TTC549 (cell line): Measurements from ENCODE around the gene FAM83B.
"Not testable (repeated sequence)": the region's sequence is repeated elsewhere in the genome, so short reads cannot be mapped to it uniquely, and the experiment has no call there.

Source experiments
- FAIRE-seq: peaks from 2 replicates; lab custom pipeline; 2012; peaks lifted over from hg19 to GRCh38; lab: Jason Lieb, UNC

The FAM83B gene

DNA sequence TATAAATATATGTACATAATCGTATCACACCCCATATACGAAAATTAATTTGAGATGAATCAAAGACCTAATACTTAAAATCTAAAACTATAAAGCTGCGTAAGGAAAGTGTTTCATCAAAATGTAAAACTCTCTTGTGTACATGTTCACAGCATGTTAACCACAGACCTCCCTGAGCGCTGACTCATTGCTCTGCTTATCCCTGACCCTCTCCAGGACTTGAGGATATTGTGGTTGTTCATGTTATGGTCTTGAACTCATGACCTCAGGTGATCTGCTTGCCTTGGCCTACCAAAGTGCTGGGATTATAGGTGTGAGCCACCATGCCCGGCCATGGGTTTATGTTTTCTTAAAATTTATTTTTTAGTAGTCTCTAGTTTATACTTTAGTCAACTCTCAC, 14.2 kb downstream of the FAM83B start:
- FAIRE-seq = no peak

DNA sequence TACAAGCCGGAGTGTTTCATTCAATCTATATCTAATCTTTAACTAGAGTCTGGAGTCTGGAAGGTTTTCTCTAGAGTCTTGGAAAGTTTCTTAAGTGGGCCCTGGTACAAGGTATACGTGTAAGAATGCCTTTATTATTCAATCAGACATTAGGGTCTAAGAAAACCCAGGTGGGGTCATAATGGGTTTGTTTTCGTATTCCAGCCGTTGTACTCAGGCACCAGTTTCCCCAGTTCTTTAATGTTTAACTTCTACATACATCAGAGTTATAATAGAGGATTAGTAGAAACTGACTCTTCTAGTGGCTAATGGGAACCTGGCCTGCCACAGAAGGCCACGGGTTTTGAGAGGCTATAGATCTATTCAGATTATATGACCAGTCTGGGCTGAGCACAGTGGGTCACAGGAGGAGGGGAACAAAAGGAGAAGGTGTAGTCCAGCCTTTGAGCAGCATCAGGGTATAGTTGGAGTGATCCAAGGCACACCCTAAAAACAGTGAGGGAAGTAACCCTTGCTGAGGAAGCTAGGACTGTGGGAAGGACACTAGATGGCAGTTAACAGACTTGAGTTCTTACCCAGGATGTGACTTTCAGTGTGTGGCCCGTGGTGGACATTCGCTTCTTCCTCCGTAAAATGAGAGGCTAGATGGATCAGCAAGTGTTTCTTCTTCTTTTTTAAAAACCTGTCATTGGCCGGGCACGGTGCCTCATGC, 15.5 kb downstream of the FAM83B start:
- FAIRE-seq = no peak

GRCh38 chr6:54864272-54864671, 17.7 kb downstream of the FAM83B start:
- no peak for FAIRE-seq

GRCh38 chr6:54865091-54865631, 18.6 kb downstream of the FAM83B start:
- FAIRE-seq = no peak

DNA sequence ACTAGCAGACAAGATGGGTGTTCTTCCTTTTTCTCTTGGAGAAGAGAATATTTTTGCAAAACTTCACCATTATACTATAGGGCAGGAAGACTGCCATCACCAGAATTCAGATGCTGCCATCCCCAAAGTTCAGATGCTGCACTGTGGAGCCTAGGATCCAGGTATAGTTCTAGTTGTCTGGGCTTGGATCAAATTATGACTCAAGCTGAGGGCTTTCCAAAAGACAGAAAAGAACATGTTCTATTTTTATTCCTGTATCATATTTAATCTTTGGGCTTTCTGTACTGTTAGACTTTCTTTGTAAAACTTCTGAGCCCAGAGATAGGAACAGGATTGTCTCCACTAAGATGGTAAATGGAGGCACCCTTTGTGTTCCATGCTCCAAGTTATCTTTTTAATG, 22.0 kb downstream of the FAM83B start:
- FAIRE-seq = no peak

GRCh38 chr6:54873599-54873998, 27.0 kb downstream of the FAM83B start:
- FAIRE-seq = no peak

DNA sequence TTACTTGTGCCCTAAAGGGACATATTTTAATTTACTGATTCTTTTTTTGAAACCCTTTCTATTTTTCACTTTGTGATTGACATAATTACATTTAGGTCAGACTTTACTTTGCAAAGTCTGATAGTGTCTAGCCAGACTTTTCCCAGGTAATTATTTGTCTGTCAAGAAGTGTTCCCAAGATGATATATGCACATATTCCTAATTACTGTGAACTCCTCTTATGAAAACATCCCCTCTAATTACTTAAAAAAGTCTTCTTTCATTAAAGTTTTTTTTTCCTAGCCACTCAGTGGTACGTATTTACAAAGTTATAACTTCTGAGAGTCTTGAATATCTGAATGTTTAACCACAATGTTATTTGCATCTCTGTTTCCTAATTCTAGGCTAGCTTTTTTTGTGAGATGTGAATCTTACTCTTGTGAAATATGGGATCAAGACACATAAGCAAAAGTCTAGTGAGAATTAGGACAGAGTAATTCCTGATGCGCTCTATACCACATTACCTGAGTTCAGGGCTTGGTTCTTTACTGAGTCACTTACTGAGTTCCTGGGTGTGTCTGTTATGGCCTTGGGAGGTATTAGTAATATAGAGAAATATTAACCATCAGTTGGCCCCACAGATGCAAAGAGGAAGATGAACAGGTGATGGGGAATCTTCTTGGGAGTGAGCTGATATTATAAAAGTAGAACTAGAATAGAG, 27.9 kb downstream of the FAM83B start:
- FAIRE-seq = no peak

DNA sequence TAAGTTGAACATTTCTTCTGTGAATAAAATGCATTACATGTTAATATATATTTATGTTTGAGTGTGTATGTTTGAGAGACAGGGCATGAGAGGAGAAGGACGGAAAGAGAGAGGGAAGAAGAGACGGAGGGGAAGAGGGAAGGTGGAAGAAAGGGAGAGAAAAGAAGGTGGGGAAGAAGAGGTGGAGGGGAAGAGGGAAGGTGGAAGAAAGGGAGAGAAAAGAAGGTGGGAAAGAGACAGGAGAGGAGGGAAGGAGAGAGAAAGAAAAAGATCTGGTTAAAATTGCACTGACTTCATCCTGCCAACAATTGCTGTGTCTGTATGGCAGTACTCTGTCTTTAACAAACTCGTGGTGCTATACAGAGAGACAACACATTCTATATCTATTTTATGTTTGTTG, 29.0 kb downstream of the FAM83B start:
- FAIRE-seq = no peak

DNA sequence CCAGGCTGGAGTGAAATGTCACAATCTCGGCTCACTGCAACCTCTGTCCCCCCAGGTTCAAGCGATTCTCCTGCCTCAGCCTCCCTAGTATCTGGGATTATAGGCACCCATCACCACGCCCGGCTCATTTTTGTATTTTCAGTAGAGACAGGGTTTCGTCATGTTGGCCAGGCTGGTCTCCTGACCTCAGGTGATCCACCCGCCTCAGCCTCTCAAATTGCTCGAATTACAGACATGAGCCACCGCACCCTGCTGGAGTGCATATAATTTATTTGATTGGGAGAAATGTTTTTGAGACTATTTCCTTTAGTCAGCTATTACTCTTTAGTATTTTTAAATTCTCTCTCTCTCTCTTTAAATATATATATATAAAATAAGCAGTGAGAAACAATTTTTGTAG, 29.8 kb downstream of the FAM83B start:
- no peak for FAIRE-seq

- FAIRE-seq = no peak
Observed at GRCh38 chr6:54876871-54877270, 30.3 kb downstream of the FAM83B start.

GRCh38 chr6:54877713-54878317, 31.2 kb downstream of the FAM83B start:
- no peak for FAIRE-seq

DNA sequence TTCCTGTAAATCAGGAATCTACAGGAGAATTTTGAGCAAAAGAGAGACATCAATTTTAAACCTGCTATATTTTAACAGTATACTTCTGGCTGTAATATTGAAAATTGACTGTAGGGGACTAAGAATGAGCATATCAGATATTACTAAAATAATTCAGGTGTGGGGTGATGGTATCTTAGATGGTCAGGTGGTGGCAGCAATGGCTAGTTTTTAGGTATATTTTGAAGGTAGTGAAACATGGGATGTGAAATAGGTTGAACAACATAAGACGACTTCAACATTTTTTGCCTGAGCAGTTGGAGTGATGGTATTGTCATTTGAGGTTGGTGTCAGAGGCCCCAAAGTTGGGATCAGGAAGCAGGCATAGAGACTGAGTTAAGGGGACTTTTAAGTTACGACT, 32.1 kb downstream of the FAM83B start:
- no peak for FAIRE-seq

DNA sequence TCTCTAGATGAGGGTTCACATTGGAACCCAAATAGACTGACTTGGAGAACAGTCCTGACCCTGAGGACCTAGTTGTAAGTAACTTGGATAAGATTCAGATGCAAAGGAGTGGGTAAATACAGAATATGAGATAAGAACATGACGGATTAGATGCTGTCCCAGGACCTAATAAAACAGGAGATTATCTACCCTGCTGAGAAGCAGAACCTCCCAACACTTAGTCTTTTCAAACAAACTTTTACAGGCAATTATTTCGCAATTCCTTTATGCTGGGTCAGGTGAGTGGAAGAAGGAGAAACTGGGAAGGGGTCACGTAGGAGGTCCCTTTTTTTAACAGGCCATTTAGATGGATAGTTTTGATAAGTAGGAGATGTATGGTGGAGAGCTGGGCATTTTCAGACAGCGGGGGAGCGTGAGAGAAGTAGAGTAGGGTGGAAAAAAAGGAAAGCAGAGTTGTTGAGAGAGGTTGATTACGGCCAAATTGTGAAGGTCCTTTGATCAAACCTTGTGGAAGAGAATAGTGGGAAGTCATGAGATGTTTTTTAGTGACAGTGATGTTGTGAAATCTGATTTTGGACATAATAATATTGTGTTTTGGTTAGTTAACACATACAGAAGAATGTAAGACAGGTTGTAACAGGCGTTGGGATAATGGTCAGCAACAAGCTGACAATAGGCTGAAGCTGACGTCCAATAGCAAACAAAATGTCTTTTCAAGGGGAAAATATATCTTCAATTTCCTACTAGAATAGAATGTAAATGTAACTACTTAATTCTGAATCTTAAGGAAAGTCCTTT, 32.8 kb downstream of the FAM83B start:
- no peak for FAIRE-seq

DNA sequence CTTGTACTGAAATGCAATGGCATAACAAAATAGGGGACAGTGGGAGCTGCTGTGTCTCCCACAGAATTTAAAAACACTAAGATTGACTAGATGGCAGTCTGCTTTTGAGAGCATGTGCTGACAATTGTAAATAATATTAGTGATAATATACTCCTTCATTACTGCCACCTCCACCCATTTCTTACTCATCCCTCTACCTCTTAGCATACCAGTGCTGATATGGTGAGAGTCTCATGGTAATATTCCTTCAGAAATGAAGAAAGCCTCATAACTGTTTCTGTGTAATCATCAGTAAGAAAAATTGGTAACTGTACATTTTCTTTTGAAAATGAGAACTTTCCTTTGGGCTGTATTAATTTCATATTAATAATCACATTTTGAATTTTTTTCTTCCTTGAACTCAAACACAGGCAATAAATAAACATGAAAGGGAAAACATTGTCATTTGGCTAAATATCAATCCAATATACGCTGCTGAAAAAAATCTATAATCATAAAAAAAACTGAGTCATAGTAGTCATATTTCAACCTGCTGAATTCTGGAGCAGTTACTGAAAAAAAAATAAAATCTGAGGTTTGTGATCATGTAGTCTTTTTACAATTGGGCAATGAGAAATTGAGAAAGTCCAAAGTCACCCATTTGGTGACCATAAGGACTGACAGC, 34.6 kb downstream of the FAM83B start:
- no peak for FAIRE-seq

GRCh38 chr6:54881891-54882290, 35.3 kb downstream of the FAM83B start:
- FAIRE-seq = not testable (repeated sequence)

DNA sequence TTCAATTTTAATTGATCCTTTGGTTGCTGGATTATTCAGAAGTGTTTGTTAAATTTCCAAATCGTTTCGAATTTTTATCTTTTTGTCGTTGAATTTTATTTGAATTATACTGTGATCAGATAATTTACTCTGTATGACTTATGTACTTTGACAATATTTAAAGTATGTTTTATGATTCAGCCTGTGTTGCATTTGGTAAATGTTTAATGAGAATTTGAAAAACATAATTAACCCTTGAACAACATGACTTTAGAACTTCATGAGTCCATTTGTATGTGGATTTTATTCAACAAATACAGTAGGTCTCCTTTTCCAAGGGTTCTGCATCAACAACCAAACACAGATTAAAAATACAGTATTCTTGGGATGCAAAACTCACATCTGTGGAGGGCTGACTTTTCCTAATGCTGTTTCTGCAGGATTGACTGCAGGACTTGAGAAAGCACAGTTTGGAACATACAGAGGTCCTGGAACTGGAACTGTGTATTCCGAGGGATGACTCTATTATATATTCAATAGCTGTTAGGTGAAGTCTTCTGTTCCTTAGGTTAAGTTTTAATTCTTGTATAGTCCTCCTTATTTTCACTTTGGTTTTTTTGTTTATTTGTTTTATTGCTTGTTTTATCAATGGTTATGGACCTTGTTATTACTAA, 40.5 kb downstream of the FAM83B start:
- FAIRE-seq = no peak

DNA sequence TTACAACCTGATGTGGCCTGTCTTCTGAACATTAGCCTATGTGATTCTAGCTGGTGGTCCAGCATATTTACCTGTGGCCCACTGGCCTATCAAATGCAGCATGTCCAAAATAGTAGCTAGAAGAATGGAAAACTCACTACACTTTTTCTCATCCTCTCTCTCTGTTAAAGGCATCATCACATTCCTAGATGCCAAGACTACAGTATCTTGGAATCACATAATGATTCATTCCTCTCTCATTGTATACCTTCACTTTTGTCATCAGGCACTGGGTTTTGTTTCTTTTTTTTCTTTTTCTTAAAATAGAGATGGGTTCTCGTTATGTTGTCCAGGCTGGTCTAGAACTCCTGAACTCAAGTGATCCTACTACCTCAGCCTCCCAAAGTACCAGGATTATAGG, 45.0 kb downstream of the FAM83B start:
- no peak for FAIRE-seq

GRCh38 chr6:54892831-54893230, 46.3 kb downstream of the FAM83B start:
- FAIRE-seq = no peak

GRCh38 chr6:54893818-54894217, 47.2 kb downstream of the FAM83B start:
- FAIRE-seq = no peak

DNA sequence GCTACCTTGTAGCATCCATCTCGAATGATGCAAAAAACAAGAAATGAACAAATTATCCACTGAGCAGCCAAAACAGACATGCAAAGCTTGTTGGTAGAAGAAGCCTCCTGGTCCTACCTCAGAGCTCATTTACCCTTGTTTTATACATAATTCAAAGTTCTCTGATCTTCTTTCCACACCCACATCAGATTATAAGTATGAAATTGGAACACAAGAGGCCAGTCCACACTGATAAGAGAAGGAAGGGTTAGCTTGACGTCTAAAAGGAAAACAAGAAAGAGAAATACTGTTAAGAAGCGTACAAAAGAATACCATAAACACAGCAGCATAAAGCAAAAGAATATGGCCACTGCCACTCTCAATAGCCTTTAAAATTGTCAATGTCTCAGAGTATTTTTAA, 49.7 kb downstream of the FAM83B start:
- no peak for FAIRE-seq

DNA sequence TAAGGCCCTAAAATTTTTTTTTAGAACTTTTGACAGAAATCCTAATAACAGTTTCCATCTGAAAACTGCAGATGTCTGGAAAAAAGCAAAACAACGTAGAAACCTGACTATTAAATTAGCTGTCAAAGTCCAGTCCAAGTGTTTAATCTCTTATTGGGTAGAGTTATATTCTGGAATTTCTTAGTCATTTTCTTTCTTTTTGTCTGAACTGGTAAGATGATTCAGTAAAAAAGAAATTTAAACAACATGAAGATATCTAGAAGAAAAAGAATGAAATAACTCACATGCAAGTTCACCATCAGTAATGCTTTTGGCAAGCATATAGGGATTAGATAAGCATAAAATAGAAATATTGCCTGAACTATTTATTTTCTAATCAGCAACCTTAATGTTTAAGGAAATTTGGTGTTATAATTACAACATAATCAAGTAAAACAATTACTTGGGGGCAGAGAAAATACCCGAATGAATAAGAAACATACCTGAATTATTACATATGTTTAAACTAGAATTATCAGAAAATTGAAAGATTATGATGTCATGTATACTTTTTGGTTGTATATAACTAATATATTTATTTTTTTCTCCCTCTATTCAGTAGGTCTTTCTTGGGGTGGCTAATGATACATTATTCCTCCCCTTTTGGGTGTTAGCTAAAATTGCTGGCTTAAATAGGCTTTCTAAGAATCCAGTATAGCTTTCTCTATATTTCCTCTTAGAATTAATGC, 51.1 kb downstream of the FAM83B start:
- no peak for FAIRE-seq
